ENCODE data around the gene PTH1R.

GRCh38 chr3:46883054-46883829 is 5.7 kb downstream of the PTH1R start:
- TF ChIP-seq MAX (IDR thresholded peaks at IDR 0.05) (no peak), POLR2A (IDR thresholded peaks at IDR 0.05; ENCODE audit: borderline replicate concordance, extremely low read depth, insufficient read depth, insufficient read length) (no peak)

Data from HCT116 (cell line).